IPS-15b (cell line): ENCODE data around the gene CAMK2N2.

Experiments used
- H3K27me3 ChIP-seq: one replicate; pipeline ENCODE4 v1.6.1; 2013; ENCODE audit warnings: low read length; ENCODE audit not compliant: control insufficient read depth, insufficient read depth
- H3K36me3 ChIP-seq: one replicate; pipeline ENCODE4 v1.6.1; 2013; ENCODE audit warnings: low read length; ENCODE audit not compliant: control insufficient read depth, insufficient read depth
- H3K4me1 ChIP-seq: one replicate; pipeline ENCODE4 v1.6.1; 2013; ENCODE audit warnings: mild to moderate bottlenecking, low read length; ENCODE audit not compliant: control insufficient read depth, insufficient read depth
- H3K4me3 ChIP-seq: one replicate; pipeline ENCODE4 v1.5.1; 2013; ENCODE audit warnings: low read depth, low read length
- H3K9ac ChIP-seq: one replicate; pipeline ENCODE4 v1.6.1; 2013; ENCODE audit warnings: low read depth, mild to moderate bottlenecking, low read length
- H3K9me3 ChIP-seq: one replicate; pipeline ENCODE4 v1.6.1; 2013; ENCODE audit warnings: mild to moderate bottlenecking, low read length; ENCODE audit not compliant: control insufficient read depth, insufficient read depth

Gene CAMK2N2

GRCh38 chr3:184227481-184227935 lies 33.8 kb downstream of the CAMK2N2 start:
- Histone ChIP-seq H3K9ac (no peak overlapping the region), H3K4me1 (no peaks in the 10 kb centered on the region), H3K27me3 (peaks cover 48% of the 10 kb centered on the region), H3K4me3 (no peak overlapping the region), H3K9me3 (no peaks in the 10 kb centered on the region), H3K36me3 (no peaks in the 10 kb centered on the region)

- H3K4me3 ChIP-seq: no peak overlapping the region
These were observed 37.4 kb downstream of the CAMK2N2 start for GRCh38 chr3:184223946-184224345.

GRCh38 chr3:184222521-184222920 lies 38.8 kb downstream of the CAMK2N2 start:
- Histone ChIP-seq H3K4me1 (no peaks in the 10 kb centered on the region), H3K9me3 (no peaks in the 10 kb centered on the region), H3K36me3 (no peaks in the 10 kb centered on the region), H3K27me3 (peaks cover 1% of the 10 kb centered on the region), H3K4me3 (no peak overlapping the region), H3K9ac (no peak overlapping the region)

More at GRCh38 chr3:184223946-184224345, 37.4 kb downstream of the CAMK2N2 start:
- H3K27me3 ChIP-seq: peaks cover 16% of the 10 kb centered on the region
- no peaks in the 10 kb centered on the region for H3K9me3 ChIP-seq
- no peak overlapping the region for H3K9ac ChIP-seq
- no peaks in the 10 kb centered on the region for H3K4me1 ChIP-seq
- H3K36me3 ChIP-seq: no peaks in the 10 kb centered on the region

- Histone ChIP-seq H3K36me3 (no peaks in the 10 kb centered on the region), H3K4me3 (no peak overlapping the region), H3K4me1 (no peaks in the 10 kb centered on the region), H3K9me3 (no peaks in the 10 kb centered on the region), H3K27me3 (no peaks in the 10 kb centered on the region), H3K9ac (no peak overlapping the region)
These were observed 42.5 kb downstream of the CAMK2N2 start for GRCh38 chr3:184218814-184219213.

GRCh38 chr3:184211718-184212117 lies 49.6 kb downstream of the CAMK2N2 start:
- H3K4me3 ChIP-seq: no peak overlapping the region
- H3K9me3 ChIP-seq: no peaks in the 10 kb centered on the region
- H3K9ac ChIP-seq: no peak overlapping the region
- no peaks in the 10 kb centered on the region for H3K27me3 ChIP-seq
- H3K4me1 ChIP-seq: no peaks in the 10 kb centered on the region
- no peaks in the 10 kb centered on the region for H3K36me3 ChIP-seq

- H3K4me1 ChIP-seq: no peaks in the 10 kb centered on the region
- H3K36me3 ChIP-seq: no peaks in the 10 kb centered on the region
- H3K9me3 ChIP-seq: no peaks in the 10 kb centered on the region
- H3K27me3 ChIP-seq: no peaks in the 10 kb centered on the region
- H3K4me3 ChIP-seq: no peak overlapping the region
- no peak overlapping the region for H3K9ac ChIP-seq
These were observed 50.1 kb downstream of the CAMK2N2 start for GRCh38 chr3:184211297-184211696.
